PFSK-1 (cell line): ENCODE measurements around the gene KCNMA1.

ENCODE experiments used
- FOXP2 ChIP-seq: optimal IDR thresholded peaks from 2 replicates; pipeline ENCODE3; 2011; ENCODE audit warnings: borderline replicate concordance, control low read depth, inconsistent platforms; ENCODE audit not compliant: insufficient read depth; ENCODE audit errors: extremely low read length, extremely low read depth
- POLR2AphosphoS5 ChIP-seq: IDR thresholded peaks from 2 replicates; pipeline ENCODE4 v1.6.1; 2012; ENCODE audit warnings: low read depth, mild to moderate bottlenecking, control low read depth, low read length, moderate library complexity
- SIN3A ChIP-seq: IDR thresholded peaks from 2 replicates; pipeline ENCODE4 v1.6.1; 2012; ENCODE audit warnings: mild to moderate bottlenecking, low read length, moderate library complexity, borderline replicate concordance; ENCODE audit not compliant: insufficient read depth
- TAF1 ChIP-seq: IDR thresholded peaks from 2 replicates; pipeline ENCODE4 v1.6.1; 2012; ENCODE audit warnings: low read length, control low read depth, borderline replicate concordance; ENCODE audit not compliant: insufficient read depth
- TF ChIP-seq, protein P1 (sequence below), 2 experiments: IDR thresholded peaks; 2 replicates each; pipeline versions ENCODE4 v1.6.1 to v1.8.0; 2011 to 2012; ENCODE audit warnings: low read depth in 2 of 2, low read length in 2 of 2, control low read depth in 1 of 2, inconsistent platforms in 1 of 2, mild to moderate bottlenecking in 1 of 2, moderate library complexity in 1 of 2; ENCODE audit not compliant: insufficient read depth in 1 of 2

KCNMA1 gene

DNA sequence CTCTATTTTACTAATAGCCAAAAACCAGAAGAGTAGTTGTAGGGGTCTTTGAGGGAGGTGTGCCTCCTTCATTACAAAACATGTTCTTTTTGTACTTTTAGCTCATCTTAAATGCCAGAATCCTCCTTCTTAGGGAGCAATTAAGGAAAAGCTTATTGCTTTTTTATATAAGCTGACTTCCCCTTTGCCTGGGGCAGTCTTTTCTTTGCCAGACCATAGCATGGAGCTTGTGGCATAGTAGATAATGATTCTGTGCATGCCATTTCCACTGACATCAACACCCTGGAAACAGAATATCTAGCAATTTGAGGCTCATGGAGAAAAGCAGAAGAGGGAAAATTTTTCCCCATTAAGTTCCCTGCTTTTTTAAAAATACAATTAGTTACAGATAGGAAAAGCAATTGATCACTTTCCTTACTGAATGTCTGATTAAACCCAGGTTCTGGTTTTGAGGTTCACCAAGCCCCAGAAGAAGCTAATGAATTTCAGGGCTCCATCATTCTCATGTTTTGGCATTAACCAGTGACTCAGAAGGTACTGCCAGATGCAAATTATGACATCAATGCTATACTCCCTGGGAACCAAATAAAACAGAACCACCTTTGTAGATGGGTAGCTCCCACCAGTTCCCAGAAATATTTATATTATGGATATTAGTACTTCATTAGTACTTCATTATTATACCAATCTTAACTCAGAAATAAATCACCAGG lies 410.6 kb downstream of the KCNMA1 start:
- TF ChIP-seq, protein P1, sequence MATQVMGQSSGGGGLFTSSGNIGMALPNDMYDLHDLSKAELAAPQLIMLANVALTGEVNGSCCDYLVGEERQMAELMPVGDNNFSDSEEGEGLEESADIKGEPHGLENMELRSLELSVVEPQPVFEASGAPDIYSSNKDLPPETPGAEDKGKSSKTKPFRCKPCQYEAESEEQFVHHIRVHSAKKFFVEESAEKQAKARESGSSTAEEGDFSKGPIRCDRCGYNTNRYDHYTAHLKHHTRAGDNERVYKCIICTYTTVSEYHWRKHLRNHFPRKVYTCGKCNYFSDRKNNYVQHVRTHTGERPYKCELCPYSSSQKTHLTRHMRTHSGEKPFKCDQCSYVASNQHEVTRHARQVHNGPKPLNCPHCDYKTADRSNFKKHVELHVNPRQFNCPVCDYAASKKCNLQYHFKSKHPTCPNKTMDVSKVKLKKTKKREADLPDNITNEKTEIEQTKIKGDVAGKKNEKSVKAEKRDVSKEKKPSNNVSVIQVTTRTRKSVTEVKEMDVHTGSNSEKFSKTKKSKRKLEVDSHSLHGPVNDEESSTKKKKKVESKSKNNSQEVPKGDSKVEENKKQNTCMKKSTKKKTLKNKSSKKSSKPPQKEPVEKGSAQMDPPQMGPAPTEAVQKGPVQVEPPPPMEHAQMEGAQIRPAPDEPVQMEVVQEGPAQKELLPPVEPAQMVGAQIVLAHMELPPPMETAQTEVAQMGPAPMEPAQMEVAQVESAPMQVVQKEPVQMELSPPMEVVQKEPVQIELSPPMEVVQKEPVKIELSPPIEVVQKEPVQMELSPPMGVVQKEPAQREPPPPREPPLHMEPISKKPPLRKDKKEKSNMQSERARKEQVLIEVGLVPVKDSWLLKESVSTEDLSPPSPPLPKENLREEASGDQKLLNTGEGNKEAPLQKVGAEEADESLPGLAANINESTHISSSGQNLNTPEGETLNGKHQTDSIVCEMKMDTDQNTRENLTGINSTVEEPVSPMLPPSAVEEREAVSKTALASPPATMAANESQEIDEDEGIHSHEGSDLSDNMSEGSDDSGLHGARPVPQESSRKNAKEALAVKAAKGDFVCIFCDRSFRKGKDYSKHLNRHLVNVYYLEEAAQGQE (IDR thresholded peaks at IDR 0.05; ENCODE audit: insufficient read depth in 1 of 2, low read depth in 2 of 2, low read length in 2 of 2): no peak
- TF ChIP-seq TAF1 (no peak), FOXP2 (no peak), SIN3A (no peak), POLR2AphosphoS5 (no peak)

GRCh38 chr10:77226452-77226851 lies 411.2 kb downstream of the KCNMA1 start:
- TF ChIP-seq SIN3A (no peak), TAF1 (no peak), POLR2AphosphoS5 (no peak), FOXP2 (no peak)
- TF ChIP-seq, protein P1 (IDR thresholded peaks at IDR 0.05; ENCODE audit: insufficient read depth in 1 of 2, low read depth in 2 of 2, low read length in 2 of 2): no peak

- TF ChIP-seq TAF1 (no peak), SIN3A (no peak), FOXP2 (no peak), POLR2AphosphoS5 (no peak)
- TF ChIP-seq, protein P1 (IDR thresholded peaks at IDR 0.05; ENCODE audit: insufficient read depth in 1 of 2, low read depth in 2 of 2, low read length in 2 of 2): no peak
These were observed 411.6 kb downstream of the KCNMA1 start for GRCh38 chr10:77226020-77226419.

GRCh38 chr10:77223526-77224460 lies 413.8 kb downstream of the KCNMA1 start:
- TF ChIP-seq POLR2AphosphoS5 (no peak), TAF1 (no peak), FOXP2 (no peak), SIN3A (no peak)
- TF ChIP-seq, protein P1 (IDR thresholded peaks at IDR 0.05; ENCODE audit: insufficient read depth in 1 of 2, low read depth in 2 of 2, low read length in 2 of 2): no peak
